Spleen (tissue), 11 donors: ENCODE measurements around the gene GIMAP4. TPM values are rescaled to one million over a fixed set of nuclear protein-coding genes. Genes with fewer than 3 reads are reported as not detected.

Experiments used
- DNase-seq: peaks from one replicate; pipeline ENCODE4 v3.0.0-alpha.2; 2020
- H3K27ac ChIP-seq, 8 donors: fragments of 200-600 bp; sonication (generic) in 7 of 8; 1 replicate in 4 of 8; 2 replicates in 4 of 8; pipeline versions ENCODE4 v1.5.0 to v1.8.0; 2016 to 2021; ENCODE audit warnings: inconsistent platforms in 4 of 8, mild to moderate bottlenecking in 4 of 8, moderate library complexity in 1 of 8
- H3K27me3 ChIP-seq, 7 donors: fragments of 200-600 bp; sonication (generic) in 6 of 7; replicated peaks in 1 of 7; 1 replicate in 4 of 7; 2 replicates in 3 of 7; pipeline versions ENCODE4 v1.5.0 to v1.8.0; 2016 to 2021; ENCODE audit warnings: inconsistent platforms in 3 of 7, mild to moderate bottlenecking in 1 of 7
- H3K36me3 ChIP-seq, 6 donors: fragments of 200-600 bp; sonication (generic) in 5 of 6; 1 replicate in 4 of 6; 2 replicates in 2 of 6; pipeline versions ENCODE4 v1.5.0 to v1.8.0; 2016 to 2021; ENCODE audit warnings: inconsistent platforms in 2 of 6
- H3K4me1 ChIP-seq, 6 donors: fragments of 200-600 bp; sonication (generic) in 5 of 6; 1 replicate in 3 of 6; 2 replicates in 3 of 6; pipeline versions ENCODE4 v1.5.0 to v1.8.0; 2016 to 2021; ENCODE audit warnings: inconsistent platforms in 3 of 6
- H3K4me3 ChIP-seq, 8 donors: fragments of 200-600 bp; sonication (generic) in 7 of 8; 1 replicate in 4 of 8; 2 replicates in 4 of 8; pipeline versions ENCODE4 v1.5.0 to v1.8.0; 2016 to 2021; ENCODE audit warnings: inconsistent platforms in 4 of 8, mild to moderate bottlenecking in 4 of 8, moderate library complexity in 2 of 8
- H3K9me3 ChIP-seq, 8 donors: fragments of 200-600 bp; sonication (generic) in 7 of 8; 1 replicate in 4 of 8; 2 replicates in 4 of 8; pipeline versions ENCODE4 v1.5.0 to v1.8.0; 2016 to 2021; ENCODE audit warnings: inconsistent platforms in 4 of 8
- POLR2A ChIP-seq, 3 donors: fragments of 450-650 bp; IDR thresholded peaks; one replicate each; pipeline ENCODE4 v1.5.1; 2017; ENCODE audit warnings: antibody characterized with exemption in 3 of 3, mild to moderate bottlenecking in 1 of 3
- POLR2AphosphoS5 ChIP-seq, 3 donors: sonication (generic); formaldehyde crosslinking; IDR thresholded peaks; one replicate each; pipeline ENCODE4 v1.5.1; 2017; ENCODE audit warnings: antibody characterized with exemption in 3 of 3
- WGBS, 5 donors: extraction: QIAGEN DNeasy Blood & Tissue Kit in 3 of 5; methylation state at CpG; one replicate each; pipeline versions ENCODE4 v1.1.5 to v1.1.7; 2013 to 2018; 5-methylcytosine and 5-hydroxymethylcytosine counted together
- intact Hi-C: fragments of 100-400 bp; cut with DNase I; formaldehyde crosslinking; loops from one replicate; pipeline ENCODE4 v1.15.0; 2023; ENCODE audit warnings: low total_unique reads
- polyA plus RNA-seq, 3 donors: library from polyadenylated mRNA; stranded (reverse); fragments of 200-250 nt; gene quantifications; one replicate each; pipeline ENCODE4 v1.2.1, GENCODE V29; 2013
- total RNA-seq, 7 donors: library from RNA; depleted of rRNA in 3 of 7; stranded (reverse); fragments of >200 nt in 3 of 7; fragmentation: NEBNext Ultra II Directional in 4 of 7; extraction: Animal tissue kit (Norgen Biotek cat#: 25700) in 4 of 7; gene quantifications; one replicate each; pipeline versions ENCODE4 v1.1.0 to v1.2.1, GENCODE V29; 2016 to 2021
- TF ChIP-seq, protein P1 (sequence below), 11 experiments: fragments of 200-600 bp in 7 of 11; fragments of 450-650 bp in 4 of 11; sonication (generic) in 4 of 11; IDR thresholded peaks in 8 of 11; conservative IDR thresholded peaks in 3 of 11; 1 replicate in 7 of 11; 2 replicates in 4 of 11; pipeline versions ENCODE4 v1.4.0 to v1.8.0; 2016 to 2021; ENCODE audit warnings: antibody characterized with exemption in 11 of 11, inconsistent platforms in 4 of 11, mild to moderate bottlenecking in 1 of 11
- donor health status: healthy with polysubstance abuse.
- donor health status: DM: no; HTN: no; CAD: no; lungs with moderate emphysema.
- donor health status: DM: no; HTN: no; CAD: no.
- donor health status: Bipolar disorder and iron deficiency.
- donor health status: healthy.
- donor health status: DM: no; HTN: no; CAD: no.
- donor health status: DM: yes; HTN: yes; CAD: no.

Gene GIMAP4
- total and polyA plus RNA-seq, 10 donors = 35.9 to 214 (median 169) TPM

- no peak overlapping the region for H3K4me3 ChIP-seq
- peaks cover 0 to 63% (median 47%) of the 10 kb centered on the region in 8 donors for H3K9me3 ChIP-seq
- H3K36me3 ChIP-seq = no peaks in the 10 kb centered on the region
- no peak overlapping the region for H3K27ac ChIP-seq
- H3K4me1 ChIP-seq = no peaks in the 10 kb centered on the region
- 93 to 97% (median 96%) methylated on average over 1 of the region's 1 CpG for WGBS, 5 donors
- TF ChIP-seq POLR2A (IDR thresholded peaks at IDR 0.05) = no peak
- TF ChIP-seq POLR2AphosphoS5 (IDR thresholded peaks at IDR 0.05) = no peak
- TF ChIP-seq, protein P1, sequence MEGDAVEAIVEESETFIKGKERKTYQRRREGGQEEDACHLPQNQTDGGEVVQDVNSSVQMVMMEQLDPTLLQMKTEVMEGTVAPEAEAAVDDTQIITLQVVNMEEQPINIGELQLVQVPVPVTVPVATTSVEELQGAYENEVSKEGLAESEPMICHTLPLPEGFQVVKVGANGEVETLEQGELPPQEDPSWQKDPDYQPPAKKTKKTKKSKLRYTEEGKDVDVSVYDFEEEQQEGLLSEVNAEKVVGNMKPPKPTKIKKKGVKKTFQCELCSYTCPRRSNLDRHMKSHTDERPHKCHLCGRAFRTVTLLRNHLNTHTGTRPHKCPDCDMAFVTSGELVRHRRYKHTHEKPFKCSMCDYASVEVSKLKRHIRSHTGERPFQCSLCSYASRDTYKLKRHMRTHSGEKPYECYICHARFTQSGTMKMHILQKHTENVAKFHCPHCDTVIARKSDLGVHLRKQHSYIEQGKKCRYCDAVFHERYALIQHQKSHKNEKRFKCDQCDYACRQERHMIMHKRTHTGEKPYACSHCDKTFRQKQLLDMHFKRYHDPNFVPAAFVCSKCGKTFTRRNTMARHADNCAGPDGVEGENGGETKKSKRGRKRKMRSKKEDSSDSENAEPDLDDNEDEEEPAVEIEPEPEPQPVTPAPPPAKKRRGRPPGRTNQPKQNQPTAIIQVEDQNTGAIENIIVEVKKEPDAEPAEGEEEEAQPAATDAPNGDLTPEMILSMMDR (IDR thresholded peaks at IDR 0.05 in 8 of 11, conservative IDR thresholded peaks at IDR 0.05 in 3 of 11) = no peak
- intact Hi-C loops = no loop called here
- no peaks in the 10 kb centered on the region for H3K27me3 ChIP-seq
- DNase-seq = no peak
These were observed 35.5 kb upstream of the GIMAP4 start for GRCh38 chr7:150531704-150532103.

DNA sequence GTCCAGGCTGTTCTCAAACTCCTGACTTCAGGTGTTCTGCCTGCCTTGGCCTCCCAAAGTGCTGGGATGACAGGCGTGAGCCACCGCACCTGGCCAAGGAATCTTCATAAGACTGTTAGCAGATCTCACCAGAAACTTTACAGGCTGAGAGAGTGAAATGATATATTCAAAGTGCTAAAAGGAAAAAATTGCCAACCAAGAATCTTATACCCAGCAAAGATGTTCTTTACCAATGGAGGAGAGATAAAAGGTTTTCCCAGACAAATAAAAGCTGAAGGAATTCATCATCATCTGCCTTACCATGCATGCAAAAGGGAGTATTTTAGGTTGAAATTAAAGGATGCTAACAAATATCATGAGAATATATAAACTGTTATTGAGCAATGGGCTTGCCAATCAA lies 28.9 kb upstream of the GIMAP4 start:
- intact Hi-C loops = no loop called here
- WGBS, 5 donors = 87 to 98% (median 98%) methylated on average over 2 of the region's 2 CpGs
- DNase-seq = no peak
- H3K36me3 ChIP-seq = no peaks in the 10 kb centered on the region
- no peaks in the 10 kb centered on the region for H3K27me3 ChIP-seq
- H3K4me3 ChIP-seq = no peak overlapping the region
- H3K4me1 ChIP-seq = no peaks in the 10 kb centered on the region
- TF ChIP-seq, protein P1 (IDR thresholded peaks at IDR 0.05 in 8 of 11, conservative IDR thresholded peaks at IDR 0.05 in 3 of 11) = no peak
- TF ChIP-seq POLR2AphosphoS5 (IDR thresholded peaks at IDR 0.05) (no peak), POLR2A (IDR thresholded peaks at IDR 0.05) (no peak)
- H3K27ac ChIP-seq = no peak overlapping the region
- peaks cover 0 to 69% (median 62%) of the 10 kb centered on the region in 8 donors for H3K9me3 ChIP-seq

DNA sequence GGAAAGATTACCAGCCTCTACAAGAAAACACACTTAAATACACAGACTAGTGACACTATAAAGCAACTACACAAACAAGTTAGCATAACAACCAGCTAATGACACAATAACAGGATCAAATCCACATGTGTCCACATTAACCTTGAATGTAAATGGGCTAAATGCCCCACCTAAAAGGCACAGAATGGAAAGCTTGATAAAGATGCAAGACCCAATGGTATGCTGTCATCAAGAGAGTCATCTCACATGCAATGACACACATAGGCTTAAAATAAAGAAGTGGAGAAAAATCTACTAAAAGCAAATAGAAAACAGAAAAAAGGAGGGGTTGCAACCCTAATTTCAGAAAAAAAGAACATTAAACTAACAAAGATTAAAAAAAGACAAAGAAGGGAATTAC lies 14.0 kb upstream of the GIMAP4 start:
- H3K9me3 ChIP-seq = peaks cover 3 to 52% (median 30%) of the 10 kb centered on the region in 8 donors
- no peak for TF ChIP-seq POLR2A (IDR thresholded peaks at IDR 0.05)
- TF ChIP-seq POLR2AphosphoS5 (IDR thresholded peaks at IDR 0.05) = no peak
- TF ChIP-seq, protein P1 (IDR thresholded peaks at IDR 0.05 in 8 of 11, conservative IDR thresholded peaks at IDR 0.05 in 3 of 11) = no peak

DNA sequence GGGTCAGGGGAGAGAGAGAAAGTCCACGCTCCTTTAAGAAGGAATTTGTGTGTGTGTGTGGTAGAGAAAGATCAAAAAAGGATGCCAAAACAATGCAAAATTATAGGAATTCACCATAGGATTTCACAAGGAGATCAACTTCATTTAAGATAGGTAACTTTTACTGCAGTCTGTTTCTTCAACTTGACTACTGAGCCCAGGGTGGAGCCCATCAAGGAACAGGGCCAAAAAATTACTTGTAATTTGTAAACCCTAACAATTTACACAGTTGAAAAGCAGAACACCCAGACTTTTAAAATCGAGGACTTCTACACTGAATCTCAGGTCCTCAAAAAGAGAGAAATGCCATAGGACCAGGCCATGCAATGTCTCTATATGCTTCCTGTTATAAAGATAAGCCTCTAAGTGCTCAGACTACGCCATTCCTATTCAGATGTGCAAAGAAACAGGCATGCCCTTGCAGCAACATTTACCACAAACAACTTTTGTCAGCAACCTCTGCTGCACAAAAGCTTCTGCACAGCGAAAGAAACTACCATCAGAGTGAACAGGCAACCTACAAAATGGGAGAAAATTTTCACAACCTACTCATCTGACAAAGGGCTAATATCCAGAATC lies 10.6 kb upstream of the GIMAP4 start:
- Histone ChIP-seq H3K27ac (peak overlapping the region; percentile 31 to 85 (median 76)), H3K36me3 (no peaks in the 10 kb centered on the region), H3K9me3 (peaks cover 0 to 51% (median 28%) of the 10 kb centered on the region in 8 donors), H3K27me3 (no peaks in the 10 kb centered on the region), H3K4me3 (no peak overlapping the region), H3K4me1 (peaks cover 0 to 21% (median 5%) of the 10 kb centered on the region in 6 donors)
- intact Hi-C loops = no loop called here
- 17 to 32% (median 18%) methylated on average over 4 of the region's 4 CpGs for WGBS, 5 donors
- TF ChIP-seq, protein P1 (IDR thresholded peaks at IDR 0.05 in 8 of 11, conservative IDR thresholded peaks at IDR 0.05 in 3 of 11) = no peak
- TF ChIP-seq POLR2AphosphoS5 (IDR thresholded peaks at IDR 0.05) = peak in 1 of 3 donors; percentile 76
- TF ChIP-seq POLR2A (IDR thresholded peaks at IDR 0.05) = no peak
- no peak for DNase-seq

More for the DNA sequence above, 14.0 kb upstream of the GIMAP4 start:
- Histone ChIP-seq H3K27ac (peak overlapping the region in 1 of 8 donors; percentile 3), H3K27me3 (no peaks in the 10 kb centered on the region), H3K4me3 (no peak overlapping the region), H3K4me1 (peaks cover 0 to 19% (median 5%) of the 10 kb centered on the region in 6 donors), H3K36me3 (no peaks in the 10 kb centered on the region)
- no peak for DNase-seq
- intact Hi-C loops = no loop called here
